Natural killer cell treated with Interleukin-12 subunit alpha and Interleukin-12 subunit beta and Interleukin-15 and Interleukin-18, amount 100 ng/mL, for 72 hours (primary cell): ENCODE results near the gene CCDC194. TPM values are rescaled to one million over a fixed set of nuclear protein-coding genes. Genes with fewer than 3 reads are reported as not detected.
"Not testable (repeated sequence)": the region's sequence is repeated elsewhere in the genome, so short reads cannot be mapped to it uniquely, and the experiment has no call there.

Source experiments
- ATAC-seq, 2 donors: fragments of 150-1000 bp; cut with Tn5 transposase in 1 of 2; sonication (Bioruptor Pico), chemical (Tn5 transposase) in 1 of 2; 2 replicates each; pipeline ENCODE4 v1.10.0; 2021
- DNase-seq: peaks from one replicate; pipeline ENCODE4 v3.0.0; 2022; ENCODE audit warnings: low spot score
- H3K27ac Mint-ChIP-seq, 2 donors: 1 replicate in 1 of 2; 2 replicates in 1 of 2; pipeline ENCODE4 v1.8.0; 2022; ENCODE audit warnings: mixed read lengths in 2 of 2, mild to moderate bottlenecking in 1 of 2, moderate library complexity in 1 of 2
- H3K27me3 Mint-ChIP-seq, 2 donors: 1 replicate in 1 of 2; 2 replicates in 1 of 2; pipeline ENCODE4 v1.8.0; 2022; ENCODE audit warnings: mixed read lengths in 2 of 2
- H3K36me3 Mint-ChIP-seq: one replicate; pipeline ENCODE4 v1.8.0; 2022; ENCODE audit warnings: mixed read lengths
- H3K4me1 Mint-ChIP-seq, 2 donors: 1 replicate in 1 of 2; 2 replicates in 1 of 2; pipeline ENCODE4 v1.8.0; 2022; ENCODE audit warnings: low read depth in 2 of 2, mixed read lengths in 2 of 2, mild to moderate bottlenecking in 1 of 2
- H3K4me3 Mint-ChIP-seq: one replicate; pipeline ENCODE4 v1.8.0; 2022; ENCODE audit warnings: mixed read lengths
- H3K9me3 Mint-ChIP-seq: 2 replicates; pipeline ENCODE4 v1.8.0; 2022; ENCODE audit warnings: mixed read lengths
- total RNA-seq, 2 donors: library from RNA; stranded (reverse); gene quantifications; one replicate each; pipeline ENCODE4 v1.2.3, GENCODE V29; 2022

CCDC194 gene
- total RNA-seq, 2 donors from 2014 or later: 4.4 to 6.6 TPM

DNA sequence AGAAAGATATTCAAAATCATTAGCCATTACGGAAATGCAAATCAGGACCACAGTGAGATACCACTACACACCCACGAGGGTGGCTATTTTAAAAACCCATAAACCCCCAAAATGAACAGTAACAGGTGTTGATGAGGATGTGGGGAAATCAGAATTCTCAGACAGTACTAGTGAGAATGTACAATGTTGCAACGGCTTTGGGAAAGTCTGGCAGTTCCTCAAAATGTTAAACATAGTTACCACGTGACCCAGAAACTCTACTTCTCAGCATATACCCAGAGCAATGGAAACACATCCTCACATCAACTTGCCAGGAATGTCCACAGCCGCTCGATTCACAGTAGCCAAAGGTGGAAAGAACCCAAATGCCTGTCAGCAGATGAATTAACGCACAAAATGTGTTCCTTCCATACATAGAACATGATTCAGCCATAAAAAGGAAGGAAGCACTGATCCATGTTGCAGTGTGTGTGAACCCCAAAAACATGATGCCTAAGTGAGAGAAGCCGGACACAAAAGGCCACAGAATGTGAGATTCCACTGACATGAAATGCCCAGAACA is 23.9 kb downstream of the CCDC194 start:
- Mint-ChIP-seq H3K4me3 (no peak overlapping the region), H3K36me3 (no peaks in the 10 kb centered on the region), H3K27me3 (peaks cover 5 to 6% of the 10 kb centered on the region in 2 donors), H3K4me1 (peaks cover 5 to 10% of the 10 kb centered on the region in 2 donors), H3K27ac (no peak overlapping the region), H3K9me3 (no peaks in the 10 kb centered on the region)
- peak in 1 of 2 donors; percentile 60 for ATAC-seq
- DNase-seq: no peak

DNA sequence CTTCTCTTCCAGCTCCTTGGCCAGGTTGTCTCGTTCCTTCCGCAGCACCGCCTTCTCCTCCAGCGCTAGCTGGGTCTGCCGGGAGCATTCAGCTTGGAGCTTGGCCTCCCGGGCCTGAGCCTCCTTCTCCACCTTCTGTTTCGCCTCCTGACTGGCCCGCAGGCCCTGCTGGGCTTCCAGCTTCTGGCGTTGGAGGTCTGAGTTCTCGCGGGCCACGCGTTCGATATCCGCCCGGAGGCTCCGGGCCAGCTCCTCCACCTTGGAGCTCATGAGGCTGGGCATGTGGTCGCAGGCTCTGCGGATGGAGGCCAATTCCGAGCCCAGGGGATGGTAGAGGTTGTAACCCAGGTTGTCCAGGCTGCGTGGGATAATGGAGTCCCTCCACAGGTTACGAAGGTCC is 28.6 kb downstream of the CCDC194 start:
- ATAC-seq (peak in 1 of 2 donors; percentile 43), DNase-seq (no peak)
- Mint-ChIP-seq H3K27me3 (peaks cover 5 to 17% of the 10 kb centered on the region in 2 donors), H3K4me1 (peaks cover 4 to 8% of the 10 kb centered on the region in 2 donors), H3K36me3 (no peaks in the 10 kb centered on the region), H3K27ac (no peak overlapping the region), H3K4me3 (no peak overlapping the region), H3K9me3 (no peaks in the 10 kb centered on the region)

DNA sequence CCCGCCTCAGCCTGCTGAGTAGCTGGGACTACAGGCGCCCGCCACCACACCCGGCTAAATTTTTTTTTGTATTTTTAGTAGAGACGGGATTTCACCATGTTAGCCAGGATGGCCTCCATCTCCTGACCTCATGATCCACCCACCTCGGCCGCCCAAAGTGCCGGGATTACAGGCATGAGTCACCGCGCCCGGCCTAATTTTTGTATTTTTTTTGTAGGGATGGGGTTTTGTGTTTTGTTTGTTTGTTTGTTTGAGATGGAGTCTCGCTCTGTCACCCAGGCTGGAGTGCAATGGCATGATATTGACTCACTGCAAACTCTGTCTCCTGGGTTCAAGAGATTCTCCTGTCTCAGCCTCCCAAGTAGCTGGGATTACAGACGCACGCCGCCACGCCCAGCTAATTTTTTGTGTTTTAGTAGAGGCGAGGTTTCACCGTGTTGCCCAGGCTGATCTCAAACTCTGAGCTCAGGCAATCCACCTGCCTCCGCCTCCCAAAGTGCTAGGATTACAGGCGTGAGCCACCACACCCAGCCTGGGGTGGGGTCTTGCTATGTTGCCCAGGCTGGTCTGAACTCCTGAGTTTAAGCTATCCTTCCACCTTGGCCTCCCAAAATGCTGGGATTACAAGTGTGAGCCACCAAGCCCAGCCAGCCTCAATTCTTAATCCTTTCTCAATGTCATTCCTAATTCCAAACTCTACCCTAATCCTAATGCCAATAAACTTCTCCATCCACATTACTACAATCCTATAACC is 30.0 kb downstream of the CCDC194 start:
- H3K4me3 Mint-ChIP-seq, DNase-seq, H3K36me3 Mint-ChIP-seq, H3K9me3 Mint-ChIP-seq, H3K4me1 Mint-ChIP-seq, ATAC-seq, H3K27ac Mint-ChIP-seq: not testable (repeated sequence)
- H3K27me3 Mint-ChIP-seq: peaks cover 5 to 14% of the 10 kb centered on the region in 2 donors

DNA sequence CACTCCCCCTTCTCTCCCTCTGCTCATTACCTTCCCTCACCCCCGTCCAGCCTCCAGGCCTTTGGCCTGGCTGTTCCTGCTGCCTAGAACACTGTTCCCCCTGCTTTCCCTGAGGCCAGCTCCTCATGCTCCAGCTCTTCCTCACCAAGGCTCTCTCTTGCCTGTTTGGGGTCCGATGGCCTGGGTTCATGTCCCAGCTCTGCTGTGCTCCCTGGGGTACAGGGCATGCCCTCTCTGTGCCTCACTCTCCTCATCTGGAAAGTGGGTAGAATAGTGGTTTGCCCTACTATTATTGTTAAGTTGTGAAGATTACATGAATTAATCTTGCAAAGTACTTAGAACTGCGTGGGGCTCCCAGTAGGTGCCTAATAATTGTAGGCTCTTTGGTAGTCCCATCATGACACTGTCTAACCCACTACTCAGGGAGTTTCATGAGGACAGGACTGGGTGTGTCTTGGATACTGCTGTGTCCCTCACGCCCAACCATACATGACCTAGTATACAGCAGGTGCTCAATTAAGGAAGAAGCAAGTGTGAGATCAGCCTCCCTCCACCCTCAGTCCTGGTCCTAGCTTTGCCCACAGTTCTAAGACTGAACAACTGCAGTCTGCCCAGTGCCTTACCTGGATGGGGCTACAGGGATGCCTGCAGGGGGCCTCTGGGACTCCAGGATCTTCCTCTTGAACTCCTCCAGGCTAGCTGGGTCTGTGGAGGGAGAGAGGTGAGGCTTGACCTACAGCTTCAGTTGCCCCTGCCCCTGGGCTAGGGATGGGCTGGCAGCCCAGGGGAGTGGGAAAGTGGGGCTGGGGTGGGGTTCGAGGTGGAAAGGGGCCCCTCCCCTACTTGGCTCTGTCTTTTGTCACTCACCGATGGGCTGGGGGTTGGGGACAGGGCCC is 33.8 kb downstream of the CCDC194 start:
- no peak overlapping the region for H3K4me3 Mint-ChIP-seq
- peaks cover 2 to 14% of the 10 kb centered on the region in 2 donors for H3K27me3 Mint-ChIP-seq
- DNase-seq (no peak), ATAC-seq (no peak)
- no peaks in the 10 kb centered on the region for H3K9me3 Mint-ChIP-seq
- no peak overlapping the region for H3K27ac Mint-ChIP-seq
- no peaks in the 10 kb centered on the region for H3K4me1 Mint-ChIP-seq
- no peaks in the 10 kb centered on the region for H3K36me3 Mint-ChIP-seq

DNA sequence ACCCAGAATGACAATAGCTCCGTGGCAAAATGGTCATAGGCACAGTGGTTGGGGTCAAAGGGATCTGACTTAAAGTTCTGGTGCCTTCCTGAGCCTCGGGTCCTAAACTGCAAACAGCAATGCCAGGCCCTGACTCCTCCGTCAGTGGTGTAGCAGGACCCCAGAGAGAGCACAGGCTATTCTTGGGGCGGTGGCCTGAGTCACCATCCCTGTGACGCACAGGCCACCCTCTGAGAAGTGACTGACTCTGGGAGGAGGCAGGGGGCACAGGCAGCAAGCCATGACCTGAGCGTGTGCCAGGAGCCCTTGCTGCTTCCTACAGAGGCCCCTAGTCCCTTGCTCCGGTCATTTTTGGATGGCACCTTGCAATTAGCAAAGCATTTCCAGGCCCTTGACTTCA is 35.6 kb downstream of the CCDC194 start:
- no peak for DNase-seq
- Mint-ChIP-seq H3K4me1 (no peaks in the 10 kb centered on the region), H3K36me3 (no peaks in the 10 kb centered on the region), H3K27me3 (peaks cover 0 to 7% of the 10 kb centered on the region in 2 donors), H3K27ac (no peak overlapping the region), H3K4me3 (no peak overlapping the region), H3K9me3 (no peaks in the 10 kb centered on the region)
- ATAC-seq: no peak

DNA sequence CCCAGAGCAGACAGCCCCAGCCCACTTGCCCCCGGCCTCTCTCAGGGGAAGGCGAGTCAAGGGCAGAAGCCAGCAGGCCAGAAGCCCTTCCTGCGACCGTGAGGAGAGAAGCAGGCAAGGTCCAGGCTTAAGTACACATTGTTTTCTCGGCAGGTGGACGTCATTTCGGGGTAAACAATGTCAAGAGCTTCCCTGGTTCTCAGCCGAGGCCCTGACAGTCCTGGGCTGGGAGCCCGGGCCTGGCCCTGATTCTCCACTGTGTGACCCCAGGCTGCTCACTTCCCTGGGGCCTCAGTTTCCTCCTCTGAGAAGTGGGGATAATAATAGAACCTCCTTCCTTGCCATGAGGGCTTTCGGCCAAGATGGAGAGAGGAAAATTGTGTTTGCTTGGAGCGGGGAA is 36.3 kb downstream of the CCDC194 start:
- DNase-seq: no peak
- Mint-ChIP-seq H3K36me3 (no peaks in the 10 kb centered on the region), H3K4me3 (no peak overlapping the region), H3K27ac (no peak overlapping the region), H3K4me1 (no peaks in the 10 kb centered on the region), H3K9me3 (no peaks in the 10 kb centered on the region), H3K27me3 (peaks cover 0 to 7% of the 10 kb centered on the region in 2 donors)
- ATAC-seq: no peak

DNA sequence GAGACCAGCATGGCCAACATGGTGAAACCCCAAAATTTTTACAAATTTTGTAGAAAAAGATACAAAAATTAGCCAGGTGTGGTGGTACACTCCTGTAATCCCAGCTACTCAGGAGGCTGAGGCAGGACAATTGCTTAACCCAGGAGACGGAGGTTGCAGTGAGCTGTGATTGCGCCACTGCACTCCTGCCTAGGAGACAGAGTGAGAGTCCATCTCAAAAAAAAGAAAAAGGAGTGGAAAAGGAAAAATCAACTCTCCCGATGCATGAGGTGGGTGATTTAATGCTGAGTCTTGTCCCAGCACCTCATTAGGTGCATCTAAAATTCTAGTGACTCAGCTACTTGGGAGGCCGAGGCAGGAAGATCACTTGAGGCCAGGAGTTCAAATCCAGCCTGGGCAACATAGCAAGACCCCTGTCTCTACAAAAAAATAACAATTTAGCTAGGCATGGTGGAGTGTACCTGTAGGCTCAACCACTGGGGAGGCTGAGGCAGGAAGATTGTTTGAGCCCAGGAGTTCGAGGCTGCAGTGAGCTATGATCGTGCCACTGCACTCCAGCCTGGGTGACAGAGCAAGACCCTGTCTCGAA is 36.8 kb downstream of the CCDC194 start:
- Mint-ChIP-seq H3K4me3 (no peak overlapping the region), H3K4me1 (no peaks in the 10 kb centered on the region), H3K36me3 (no peaks in the 10 kb centered on the region), H3K27ac (no peak overlapping the region), H3K27me3 (peaks cover 0 to 2% of the 10 kb centered on the region in 2 donors), H3K9me3 (no peaks in the 10 kb centered on the region)
- ATAC-seq (no peak), DNase-seq (no peak)

DNA sequence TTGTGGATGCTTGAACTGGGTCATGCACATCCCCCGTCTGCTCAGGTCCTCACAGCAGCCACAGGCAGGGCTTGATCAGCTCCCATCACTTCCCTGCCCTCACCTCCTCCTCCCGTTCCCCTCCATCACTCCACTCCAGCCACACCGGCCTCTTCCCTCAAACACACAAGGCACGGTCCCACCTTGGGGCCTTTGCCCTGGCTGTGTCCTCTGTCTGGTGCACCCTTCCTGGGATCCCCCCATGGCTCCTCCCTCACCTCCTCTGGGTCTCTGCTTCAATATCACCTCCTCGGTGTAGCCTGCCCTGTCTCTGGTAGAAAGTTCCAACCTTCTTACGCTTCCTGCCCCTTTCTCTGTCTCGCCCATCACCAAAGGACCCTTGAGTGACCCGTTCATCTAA is 40.6 kb downstream of the CCDC194 start:
- Mint-ChIP-seq H3K27ac (no peak overlapping the region), H3K27me3 (peaks cover 0 to 4% of the 10 kb centered on the region in 2 donors), H3K4me3 (no peak overlapping the region), H3K36me3 (no peaks in the 10 kb centered on the region), H3K4me1 (peaks cover 0 to 4% of the 10 kb centered on the region in 2 donors), H3K9me3 (no peaks in the 10 kb centered on the region)
- ATAC-seq: peak in 1 of 2 donors; percentile 28
- DNase-seq: no peak

DNA sequence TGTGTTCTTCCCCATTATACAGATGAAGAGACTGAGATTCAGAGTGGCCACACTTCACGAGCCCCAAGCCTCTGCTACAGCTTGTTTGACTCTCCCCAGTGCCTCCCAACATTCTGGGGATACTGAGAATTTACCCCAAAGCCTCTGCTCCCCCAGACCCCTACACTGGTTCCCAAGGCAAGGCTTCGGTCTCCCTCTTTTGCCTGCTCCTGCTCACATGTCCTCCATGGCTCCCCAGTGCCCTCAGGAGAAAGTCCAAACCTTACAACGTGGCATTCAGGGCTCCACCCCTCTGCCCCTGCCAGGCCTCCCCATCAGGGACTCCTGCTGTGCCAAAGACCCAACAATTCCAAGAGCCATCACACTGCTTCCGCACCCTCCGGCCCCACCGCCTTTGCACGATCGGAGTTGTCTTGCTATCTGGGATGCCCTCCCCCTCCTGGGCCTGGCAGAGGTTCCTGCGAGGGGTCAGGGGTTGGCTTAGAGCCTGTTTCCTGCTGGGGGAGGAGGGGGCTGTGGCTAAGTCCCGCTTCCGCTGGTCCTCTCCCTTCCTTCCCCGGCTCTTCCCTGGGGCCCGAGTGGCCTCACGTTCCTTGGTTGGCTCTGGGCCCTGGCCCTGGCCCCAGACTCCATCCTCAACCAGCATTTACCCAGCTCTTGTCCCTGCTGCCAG is 41.3 kb downstream of the CCDC194 start:
- H3K9me3 Mint-ChIP-seq: no peaks in the 10 kb centered on the region
- peaks cover 0 to 4% of the 10 kb centered on the region in 2 donors for H3K4me1 Mint-ChIP-seq
- H3K4me3 Mint-ChIP-seq: no peak overlapping the region
- H3K27ac Mint-ChIP-seq: no peak overlapping the region
- ATAC-seq (peak; percentile 24 to 34), DNase-seq (no peak)
- H3K36me3 Mint-ChIP-seq: no peaks in the 10 kb centered on the region
- peaks cover 5 to 7% of the 10 kb centered on the region in 2 donors for H3K27me3 Mint-ChIP-seq

DNA sequence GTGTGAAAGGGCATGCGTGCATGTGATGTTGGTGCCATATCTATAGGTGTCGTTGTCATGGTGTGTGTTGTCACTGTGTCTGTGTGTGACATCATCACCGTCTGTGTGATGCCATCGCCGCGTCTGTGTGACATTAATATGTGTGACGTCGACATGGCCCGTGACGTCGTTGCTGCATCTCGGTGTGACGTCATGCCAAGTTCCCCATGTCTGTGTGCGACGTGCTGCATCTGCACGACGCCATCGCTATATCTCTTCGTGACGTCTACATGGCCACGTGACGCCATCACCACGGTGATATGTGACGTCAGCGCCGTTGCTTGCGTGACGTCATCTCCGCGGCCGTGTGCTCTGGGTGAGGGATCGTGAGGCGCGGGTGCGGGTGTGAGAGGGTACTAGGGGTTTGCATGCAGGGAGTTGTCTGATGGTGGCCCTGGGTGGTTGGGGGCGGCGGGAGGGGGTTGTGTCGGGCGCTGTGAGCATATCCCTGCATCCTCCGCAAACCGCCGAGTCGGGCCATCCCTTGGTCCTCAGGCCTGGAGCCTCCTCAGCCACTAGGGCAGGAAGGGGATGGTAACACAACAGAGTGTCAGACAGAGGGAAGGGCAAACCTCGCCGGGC is 42.1 kb downstream of the CCDC194 start:
- ATAC-seq (no peak), DNase-seq (no peak)
- peaks cover 0 to 4% of the 10 kb centered on the region in 2 donors for H3K4me1 Mint-ChIP-seq
- H3K9me3 Mint-ChIP-seq: no peaks in the 10 kb centered on the region
- H3K27ac Mint-ChIP-seq: no peak overlapping the region
- H3K36me3 Mint-ChIP-seq: no peaks in the 10 kb centered on the region
- H3K27me3 Mint-ChIP-seq: peaks cover 8% of the 10 kb centered on the region in 2 donors
- no peak overlapping the region for H3K4me3 Mint-ChIP-seq

DNA sequence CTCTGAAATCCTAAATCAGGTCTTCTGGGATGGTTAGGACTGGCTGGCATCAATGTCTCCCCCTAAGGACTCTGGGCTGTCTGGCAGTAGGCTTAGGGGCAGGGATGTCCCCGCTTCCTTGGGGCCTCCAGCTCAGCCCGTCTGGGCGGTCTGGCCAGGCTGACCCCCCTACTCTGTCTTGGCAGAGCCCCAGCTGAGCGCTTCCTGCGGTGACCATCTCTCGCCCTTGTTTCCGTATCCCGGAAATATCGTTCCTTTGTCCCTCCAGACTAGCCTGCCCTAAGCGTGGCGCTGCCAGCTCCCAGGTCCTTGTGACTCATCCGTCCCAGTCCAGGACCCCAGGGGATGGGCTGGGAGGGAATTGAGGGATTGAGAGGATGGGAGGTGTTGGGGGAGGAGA is 45.3 kb downstream of the CCDC194 start:
- H3K27me3 Mint-ChIP-seq: peaks cover 8% of the 10 kb centered on the region in 2 donors
- H3K4me1 Mint-ChIP-seq: peaks cover 0 to 6% of the 10 kb centered on the region in 2 donors
- ATAC-seq: no peak
- no peaks in the 10 kb centered on the region for H3K9me3 Mint-ChIP-seq
- no peak for DNase-seq
- H3K36me3 Mint-ChIP-seq: no peaks in the 10 kb centered on the region
- no peak overlapping the region for H3K4me3 Mint-ChIP-seq
- H3K27ac Mint-ChIP-seq: no peak overlapping the region

DNA sequence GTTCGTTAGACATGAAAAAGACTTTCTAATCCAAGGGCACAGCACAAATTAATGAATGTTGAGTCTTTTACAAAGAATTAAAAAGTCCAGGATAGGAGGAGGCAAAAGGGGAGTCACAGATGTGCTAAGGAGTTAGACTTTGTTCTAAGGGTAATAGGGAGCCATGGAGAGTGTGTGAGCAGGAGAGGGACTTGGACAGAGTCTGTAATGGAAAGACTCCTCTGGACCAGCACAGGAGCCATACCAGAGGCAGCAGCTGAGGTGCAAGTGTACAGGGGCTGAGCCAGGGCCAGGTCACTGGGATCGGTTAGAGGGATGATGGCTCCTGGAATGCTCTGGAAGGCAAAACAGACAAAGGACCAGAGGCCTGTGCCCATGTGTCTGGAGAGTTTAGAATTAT is 46.1 kb downstream of the CCDC194 start:
- H3K27me3 Mint-ChIP-seq: peaks cover 8% of the 10 kb centered on the region in 2 donors
- H3K27ac Mint-ChIP-seq: no peak overlapping the region
- no peaks in the 10 kb centered on the region for H3K9me3 Mint-ChIP-seq
- no peaks in the 10 kb centered on the region for H3K36me3 Mint-ChIP-seq
- ATAC-seq (no peak), DNase-seq (no peak)
- H3K4me1 Mint-ChIP-seq: peaks cover 0 to 6% of the 10 kb centered on the region in 2 donors
- no peak overlapping the region for H3K4me3 Mint-ChIP-seq

DNA sequence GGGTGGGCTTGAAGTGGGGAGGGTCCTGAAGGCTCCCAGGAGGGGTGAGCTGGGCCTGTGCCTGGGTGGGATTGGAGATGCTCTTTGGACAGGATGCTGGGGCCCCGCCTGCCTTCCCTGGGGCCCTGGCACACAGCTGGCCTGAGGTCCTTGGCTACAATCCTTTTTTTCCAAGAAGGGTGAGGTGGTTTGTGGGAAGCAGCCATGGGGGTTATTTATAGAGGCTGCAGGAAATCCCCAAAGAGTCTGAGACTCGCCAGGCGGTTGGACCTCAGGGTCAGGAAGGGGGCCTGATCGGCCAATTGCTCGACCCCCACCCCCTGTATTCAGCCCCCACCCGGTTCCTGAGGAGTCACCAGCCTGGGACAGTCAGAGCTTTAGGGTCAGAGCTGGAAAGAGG is 46.6 kb downstream of the CCDC194 start:
- H3K27ac Mint-ChIP-seq: no peak overlapping the region

More for the DNA sequence above, 46.6 kb downstream of the CCDC194 start:
- no peak for ATAC-seq
- H3K4me3 Mint-ChIP-seq: no peak overlapping the region
- H3K36me3 Mint-ChIP-seq: no peaks in the 10 kb centered on the region
- H3K9me3 Mint-ChIP-seq: no peaks in the 10 kb centered on the region
- peaks cover 8% of the 10 kb centered on the region in 2 donors for H3K27me3 Mint-ChIP-seq
- peaks cover 0 to 6% of the 10 kb centered on the region in 2 donors for H3K4me1 Mint-ChIP-seq
- DNase-seq: no peak
